Measurements from ENCODE around the gene WNT2.
"Not testable (repeated sequence)": the region's sequence is repeated elsewhere in the genome, so short reads cannot be mapped to it uniquely, and the experiment has no call there.

Gene WNT2

DNA sequence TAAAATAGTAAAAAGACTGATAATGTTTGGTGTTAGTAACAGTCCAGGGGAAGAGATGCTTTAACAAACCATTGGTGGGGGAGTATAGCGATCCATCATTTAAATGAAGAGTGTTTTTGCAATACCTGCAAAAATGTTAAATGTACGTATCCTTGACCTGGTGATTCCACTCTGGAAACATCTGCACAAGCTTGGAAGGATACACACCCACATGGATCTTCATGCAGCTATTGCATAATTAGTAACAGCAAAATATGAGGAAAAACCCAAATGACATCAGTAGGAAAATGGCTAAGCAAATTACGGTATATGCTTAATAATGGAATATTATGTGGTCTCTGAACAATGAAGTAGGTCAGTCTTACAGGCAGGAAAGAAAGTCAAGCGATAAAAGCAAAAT lies 20.5 kb downstream of the WNT2 start:
- DNase-seq: no peak

- DNase-seq: not testable (repeated sequence)
Measured at GRCh38 chr7:117300506-117300905, 22.4 kb downstream of the WNT2 start.

DNA sequence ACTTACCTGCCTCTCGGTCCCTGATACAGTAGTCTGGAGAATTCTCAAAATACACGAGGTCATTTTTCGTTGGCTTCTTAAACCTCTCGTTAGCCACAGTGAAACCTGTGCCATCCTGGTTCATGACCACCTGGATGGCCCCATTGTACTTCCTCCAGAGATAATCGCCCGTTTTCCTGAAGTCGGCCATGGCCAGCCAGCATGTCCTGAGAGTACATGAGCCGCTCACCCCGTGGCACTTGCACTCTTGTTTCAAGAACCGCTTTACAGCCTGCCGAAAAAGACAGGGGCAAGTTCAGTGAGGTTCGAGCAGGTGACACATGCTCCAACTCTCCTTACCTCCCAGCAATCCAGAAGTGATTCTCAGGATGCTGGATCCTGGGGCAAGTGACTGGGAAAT lies 25.3 kb downstream of the WNT2 start:
- no peak for DNase-seq

- DNase-seq: no peak
Measured at GRCh38 chr7:117296066-117296465, 26.8 kb downstream of the WNT2 start.

DNA sequence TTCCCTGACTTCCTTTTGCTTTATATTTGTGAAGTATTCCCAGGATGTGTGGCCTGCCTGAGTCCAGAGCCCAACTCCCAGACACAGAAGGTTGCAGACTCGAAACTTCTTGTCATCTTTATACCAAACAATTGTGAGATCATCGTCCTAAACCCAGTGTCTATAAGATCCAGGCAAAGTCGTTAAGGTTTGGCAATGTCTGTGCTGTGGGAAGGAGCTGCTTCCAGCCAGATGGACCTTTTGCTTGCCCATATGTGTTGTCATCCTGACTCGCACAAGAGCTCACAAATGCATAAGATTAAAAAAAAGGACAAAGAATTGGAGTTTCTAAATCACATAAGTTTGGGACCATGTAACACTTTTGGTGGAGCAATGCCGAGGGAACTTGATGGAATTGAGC lies 37.0 kb downstream of the WNT2 start:
- DNase-seq: no peak

DNA sequence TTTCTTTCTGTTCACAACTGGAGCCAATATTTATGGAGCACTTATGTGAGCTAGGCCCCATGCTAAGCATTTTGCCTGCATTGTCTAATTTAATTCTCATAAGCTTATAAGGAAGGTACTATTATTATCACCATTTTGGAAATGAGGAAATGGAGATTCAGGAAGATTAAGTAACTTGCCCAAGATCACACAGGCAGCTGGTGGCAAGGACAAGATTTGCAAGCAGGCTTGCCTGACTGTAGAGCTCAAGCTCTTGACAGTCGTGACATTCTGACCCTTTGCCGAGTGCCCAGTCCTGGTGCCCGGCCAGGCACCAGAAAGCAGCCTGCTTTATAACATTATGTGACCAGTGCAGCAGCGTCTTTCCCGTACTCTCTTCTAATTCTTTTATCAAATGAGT lies 38.2 kb downstream of the WNT2 start:
- DNase-seq: no peak

- no peak for DNase-seq
Measured at GRCh38 chr7:117283779-117284178, 39.1 kb downstream of the WNT2 start.

GRCh38 chr7:117283371-117283770 lies 39.5 kb downstream of the WNT2 start:
- no peak for DNase-seq

DNA sequence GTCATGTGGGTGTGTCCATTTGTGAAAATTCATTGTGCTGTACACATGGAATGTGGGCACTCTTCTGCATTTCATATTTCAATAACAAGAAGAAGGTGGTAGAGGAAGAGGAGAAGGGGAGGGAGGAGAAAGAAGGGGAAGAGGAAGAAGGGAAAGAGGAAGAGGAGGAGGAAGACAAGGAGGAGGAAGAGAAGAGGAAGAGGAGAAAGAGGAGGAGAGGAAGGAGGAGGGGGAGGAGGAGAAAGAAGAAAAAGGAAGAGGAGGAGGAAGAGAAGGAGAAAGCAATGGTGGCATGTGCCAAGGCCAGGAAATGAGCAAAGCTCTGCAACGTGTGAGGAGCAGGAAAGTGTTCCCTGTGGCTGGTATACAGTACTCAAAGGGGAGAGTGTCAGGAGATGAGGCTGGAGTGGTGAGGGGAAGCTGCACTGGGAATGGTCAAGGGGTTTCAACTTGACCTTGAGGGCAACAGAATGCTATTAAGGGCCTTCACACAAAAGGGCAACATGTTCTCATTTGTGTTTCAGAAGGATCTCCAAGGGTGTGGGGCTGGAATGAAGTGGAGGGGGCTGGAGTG lies 40.5 kb downstream of the WNT2 start:
- no peak for DNase-seq

GRCh38 chr7:117281562-117281961 lies 41.3 kb downstream of the WNT2 start:
- no peak for DNase-seq

GRCh38 chr7:117279931-117280557 lies 42.8 kb downstream of the WNT2 start:
- DNase-seq: no peak

GRCh38 chr7:117279203-117279602 lies 43.7 kb downstream of the WNT2 start:
- no peak for DNase-seq

DNA sequence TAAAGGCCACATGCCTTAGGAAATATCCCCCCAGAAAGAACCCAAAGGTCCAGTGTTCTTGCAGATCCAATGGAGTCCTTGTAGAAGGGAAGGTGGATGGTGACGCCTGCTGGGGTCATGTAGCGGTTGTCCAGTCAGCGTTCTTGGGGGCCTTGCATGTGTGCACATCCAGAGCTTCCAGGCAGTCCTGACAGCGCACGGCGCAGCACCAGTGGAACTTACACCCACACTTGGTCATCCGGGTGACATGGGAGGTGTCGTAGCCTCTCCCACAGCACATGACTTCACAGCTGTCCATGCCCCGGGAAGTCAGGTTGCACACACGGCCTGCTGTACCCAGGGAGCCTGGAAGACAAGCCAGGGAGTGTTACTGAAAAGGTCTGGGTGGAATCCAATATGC lies 44.8 kb downstream of the WNT2 start:
- no peak for DNase-seq

DNA sequence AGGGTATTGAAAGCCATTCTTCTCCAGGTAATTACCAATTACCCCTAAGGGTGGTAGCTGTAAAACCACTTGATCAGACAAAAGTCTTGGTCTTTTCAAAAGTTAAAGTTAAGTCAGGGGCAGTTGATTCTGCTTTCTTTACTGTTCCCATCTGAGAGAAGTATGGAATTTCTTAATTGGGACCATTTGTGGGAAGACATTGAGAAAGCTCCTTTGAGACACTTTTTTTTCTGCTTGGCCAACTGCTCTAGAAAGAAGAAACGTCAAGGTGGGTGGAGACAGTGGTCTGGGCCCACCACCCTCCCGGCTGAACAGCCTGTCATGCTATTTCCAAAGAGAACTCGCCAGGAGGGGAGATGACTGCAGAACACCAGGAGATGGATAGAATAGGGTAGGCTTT lies 45.3 kb downstream of the WNT2 start:
- DNase-seq: no peak

- DNase-seq: no peak
Measured at GRCh38 chr7:117274951-117275350, 47.9 kb downstream of the WNT2 start.

DNA sequence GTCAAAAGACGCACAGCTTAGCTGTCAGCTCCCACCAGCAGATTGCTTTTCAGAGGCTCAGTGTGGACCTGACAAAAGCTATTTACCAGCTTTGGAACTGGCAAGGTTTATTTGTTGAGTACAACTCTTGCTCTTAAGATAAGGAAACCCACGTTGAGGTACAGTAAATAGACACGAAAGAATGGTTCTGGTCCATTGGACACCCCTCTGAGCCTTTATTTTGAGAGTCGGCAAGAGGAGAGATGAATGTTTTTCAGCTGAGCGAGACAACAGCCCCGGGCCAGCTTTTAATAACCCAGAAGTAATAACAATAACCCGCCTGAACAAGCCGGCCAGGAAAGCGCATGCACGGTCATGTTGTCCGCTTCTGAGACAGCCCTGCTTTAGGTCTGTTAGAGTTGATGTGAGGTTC lies 49.0 kb downstream of the WNT2 start:
- DNase-seq: no peak

GRCh38 chr7:117273325-117273724 lies 49.5 kb downstream of the WNT2 start:
- no peak for DNase-seq

- no peak for DNase-seq
Measured at GRCh38 chr7:117272017-117272759, 50.7 kb downstream of the WNT2 start.

DNA sequence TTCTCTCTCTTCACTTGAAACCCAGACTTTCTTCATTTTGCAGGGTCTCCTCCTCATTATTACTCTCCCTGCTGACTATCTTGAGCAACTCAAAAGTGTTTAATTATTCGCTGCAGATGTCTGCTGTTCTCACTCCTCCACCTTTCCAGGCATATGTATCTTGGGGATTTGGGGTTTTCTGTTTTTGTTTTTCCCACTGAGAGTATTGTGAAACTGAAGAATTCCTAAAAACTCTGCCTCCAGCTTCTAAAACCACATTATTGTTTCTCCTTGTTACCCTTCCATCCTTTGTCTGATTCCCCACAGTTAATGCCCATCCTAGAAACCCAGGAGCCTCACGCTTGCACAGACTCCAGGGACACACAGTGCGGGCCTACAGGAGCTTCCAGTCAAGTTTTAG lies 51.3 kb downstream of the WNT2 start:
- DNase-seq: no peak

- no peak for DNase-seq
Measured at GRCh38 chr7:117270371-117270770, 52.5 kb downstream of the WNT2 start.

DNA sequence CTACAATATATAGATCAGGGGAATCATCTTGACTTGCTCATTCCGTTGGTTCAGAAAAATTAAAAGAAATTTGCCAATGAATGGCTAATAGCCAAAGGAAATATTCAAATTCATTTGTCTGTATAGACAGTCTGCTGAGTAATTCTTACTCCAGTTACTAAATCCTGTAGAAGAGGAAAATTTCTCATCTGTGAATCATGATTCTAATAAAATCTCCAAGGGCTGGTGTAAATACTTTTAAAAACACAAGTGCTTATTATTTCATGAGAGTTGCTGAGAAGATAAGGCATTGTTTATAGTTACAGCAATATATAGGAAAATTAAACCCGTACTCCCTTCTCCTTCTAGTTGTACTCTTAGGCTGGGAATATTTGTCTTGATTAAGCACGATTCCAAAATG lies 53.0 kb downstream of the WNT2 start:
- no peak for DNase-seq

DNA sequence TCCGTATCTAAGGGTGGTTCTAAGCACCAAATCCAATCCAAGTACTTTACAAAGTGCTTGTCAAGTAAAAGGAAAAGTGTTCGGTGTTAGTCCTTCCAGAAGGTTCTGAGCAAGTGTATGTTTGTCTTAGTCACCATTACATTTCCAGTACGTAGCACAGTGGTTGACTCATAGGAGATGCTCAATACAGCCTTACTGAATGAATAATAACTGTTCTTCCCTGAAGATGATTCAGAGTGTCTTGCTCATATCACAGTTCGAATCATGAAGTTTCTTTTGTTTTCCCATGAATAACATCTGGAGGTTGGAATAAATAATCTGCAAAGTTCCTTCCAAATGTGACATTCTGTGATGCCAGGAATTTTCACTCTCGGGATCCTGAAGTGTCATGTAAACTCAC lies 53.4 kb downstream of the WNT2 start:
- no peak for DNase-seq

DNA sequence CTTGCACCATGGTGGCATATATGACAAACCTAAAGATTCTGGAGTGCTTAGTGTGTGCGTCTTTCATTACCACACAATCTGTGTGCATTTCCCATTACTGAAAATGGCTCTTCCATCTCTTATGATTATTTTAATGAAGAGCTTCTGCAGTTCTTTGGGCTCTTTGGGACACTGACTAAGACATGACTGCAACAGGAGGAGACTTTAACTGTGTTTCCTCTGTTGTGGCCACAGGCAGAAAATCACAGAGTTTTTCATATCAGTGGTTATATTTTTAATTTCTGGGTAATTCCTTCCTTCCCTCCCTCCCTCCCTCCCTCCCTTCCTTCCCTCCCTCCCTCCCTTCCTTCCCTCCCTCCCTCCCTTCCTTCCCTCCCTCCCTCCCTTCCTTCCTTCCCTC lies 58.1 kb downstream of the WNT2 start:
- no peak for DNase-seq

DNA sequence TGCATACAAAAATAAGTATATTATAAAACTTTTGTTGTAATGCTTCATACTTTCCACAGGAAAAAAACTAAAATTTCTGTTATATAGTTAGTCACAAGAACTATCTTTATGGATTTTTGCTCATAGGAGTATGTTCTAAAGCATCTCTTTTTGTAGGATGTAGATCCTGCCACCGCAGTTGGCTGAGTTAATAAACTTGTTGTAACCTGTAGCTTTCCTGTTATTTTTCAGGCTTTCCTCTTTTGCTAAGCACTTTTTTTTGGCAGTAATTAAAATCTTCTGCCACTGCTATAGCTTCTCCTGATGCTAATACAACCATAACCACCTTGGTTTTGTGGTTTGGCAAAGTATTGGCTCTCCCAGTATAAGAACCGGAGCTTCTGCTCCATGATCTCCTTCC lies 60.3 kb downstream of the WNT2 start:
- no peak for DNase-seq

DNA sequence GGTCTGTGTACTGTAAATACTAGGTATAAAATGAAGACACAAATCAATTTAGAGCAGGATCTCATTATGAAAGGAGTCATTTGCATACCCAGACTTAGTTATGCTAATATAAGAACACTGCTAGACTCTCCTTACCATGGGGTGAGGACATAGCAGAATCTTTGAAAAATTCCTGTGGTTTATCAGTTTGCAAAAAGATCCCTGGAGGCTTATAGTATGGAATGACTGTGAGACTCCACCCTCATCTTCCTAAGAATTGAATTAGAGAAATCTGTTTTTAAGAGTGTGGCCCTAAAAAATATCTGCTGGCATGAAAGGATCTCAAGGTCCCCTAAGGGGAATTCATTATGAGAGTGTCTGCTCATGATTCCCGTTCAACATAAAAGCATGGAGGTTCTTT lies 63.2 kb downstream of the WNT2 start:
- DNase-seq: no peak
